Esophagus squamous epithelium (tissue), 4 donors: Measurements from ENCODE around the gene RNF144A.

Source experiments
- CTCF ChIP-seq, 6 experiments: fragments of 450-650 bp in 4 of 6; fragments of 200-600 bp in 2 of 6; sonication (generic) in 2 of 6; IDR thresholded peaks; one replicate each; pipeline ENCODE4 v1.5.1; 2016 to 2019; ENCODE audit warnings: antibody characterized with exemption in 6 of 6, mild to moderate bottlenecking in 4 of 6, moderate library complexity in 4 of 6
- POLR2A ChIP-seq, 4 donors: fragments of 450-650 bp; IDR thresholded peaks; one replicate each; pipeline ENCODE4 v1.6.1; 2017; ENCODE audit warnings: antibody characterized with exemption in 4 of 4, mild to moderate bottlenecking in 4 of 4, moderate library complexity in 3 of 4

- TF ChIP-seq CTCF (IDR thresholded peaks at IDR 0.05) = no peak
- TF ChIP-seq POLR2A (IDR thresholded peaks at IDR 0.05) = no peak
Measured at GRCh38 chr2:7060156-7060555, 142.9 kb downstream of the RNF144A start.
